ENCODE measurements around the gene ZC3H10.
"Not testable (repeated sequence)": the region's sequence is repeated elsewhere in the genome, so short reads cannot be mapped to it uniquely, and the experiment has no call there.

ZC3H10 gene

GRCh38 chr12:56102683-56103065, 15.4 kb upstream of the ZC3H10 start:
- no peak for DNase-seq (ENCODE audit: low spot score)

GRCh38 chr12:56103066-56103711, 14.9 kb upstream of the ZC3H10 start:
- no peak for DNase-seq (ENCODE audit: low spot score)

GRCh38 chr12:56103823-56104108, 14.3 kb upstream of the ZC3H10 start:
- no peak for DNase-seq (ENCODE audit: low spot score)

- peak; percentile 89 for DNase-seq (ENCODE audit: low spot score)
These were observed 13.8 kb upstream of the ZC3H10 start, which contains the start of gene PA2G4 for GRCh38 chr12:56104109-56104814. Gene PA2G4, plus strand, starts transcription at chr12:56104559. Its CDS starts 179 bp downstream, at chr12:56104738.

- DNase-seq (ENCODE audit: low spot score), result no peak
These were observed 13.1 kb upstream of the ZC3H10 start for GRCh38 chr12:56104815-56105608.

GRCh38 chr12:56105609-56105902, 12.5 kb upstream of the ZC3H10 start:
- DNase-seq (ENCODE audit: low spot score), result no peak

GRCh38 chr12:56107242-56107641, 10.8 kb upstream of the ZC3H10 start:
- no peak for DNase-seq (ENCODE audit: low spot score)

- DNase-seq (ENCODE audit: low spot score), result no peak
These were observed 7.5 kb upstream of the ZC3H10 start for GRCh38 chr12:56110571-56110970.

GRCh38 chr12:56114084-56114483, 4.0 kb upstream of the ZC3H10 start:
- DNase-seq (ENCODE audit: low spot score), result no peak

GRCh38 chr12:56115329-56115728, 2.7 kb upstream of the ZC3H10 start:
- no peak for DNase-seq (ENCODE audit: low spot score)

GRCh38 chr12:56116267-56117081, 1.6 kb upstream of the ZC3H10 start, which contains the start of gene RPL41:
Gene RPL41, plus strand, starts transcription at chr12:56116633.
- DNase-seq (ENCODE audit: low spot score), result peak; percentile 59

- DNase-seq (ENCODE audit: low spot score), result not testable (repeated sequence)
These were observed 872 bp upstream of the ZC3H10 start for GRCh38 chr12:56117082-56117706.

GRCh38 chr12:56118688-56119357, 757 bp downstream of the ZC3H10 start:
- no peak for DNase-seq (ENCODE audit: low spot score)

GRCh38 chr12:56119361-56119796, 1.3 kb downstream of the ZC3H10 start:
- DNase-seq (ENCODE audit: low spot score), result peak; percentile 95

- DNase-seq (ENCODE audit: low spot score), result no peak
These were observed 2.2 kb downstream of the ZC3H10 start for GRCh38 chr12:56120158-56120846.

- DNase-seq (ENCODE audit: low spot score), result no peak
These were observed 3.3 kb downstream of the ZC3H10 start for GRCh38 chr12:56121204-56121870.

- DNase-seq (ENCODE audit: low spot score), result peak; percentile 49
These were observed 4.6 kb downstream of the ZC3H10 start for GRCh38 chr12:56122637-56123036.

GRCh38 chr12:56124133-56124532, 6.1 kb downstream of the ZC3H10 start:
- no peak for DNase-seq (ENCODE audit: low spot score)

GRCh38 chr12:56126732-56127239, 8.7 kb downstream of the ZC3H10 start:
- no peak for DNase-seq (ENCODE audit: low spot score)

- no peak for DNase-seq (ENCODE audit: low spot score)
These were observed 9.4 kb downstream of the ZC3H10 start for GRCh38 chr12:56127485-56127887.

Data from HuH-7.5 (cell line).